Ovary (tissue), 9 donors: ENCODE data around the gene ALDH1L2. TPM values are rescaled to one million over a fixed set of nuclear protein-coding genes. Genes with fewer than 3 reads are reported as not detected.

Experiments
- DNase-seq, 5 donors: peaks; one replicate each; pipeline ENCODE4 v3.0.0-alpha.2; 2019 to 2020
- H3K27ac ChIP-seq, 2 donors: fragments of 200-600 bp; one replicate each; pipeline versions ENCODE4 v1.5.1 to v1.8.0; 2019 to 2022
- H3K27me3 ChIP-seq: fragments of 200-600 bp; one replicate; pipeline ENCODE4 v1.8.0; 2022
- H3K36me3 ChIP-seq: fragments of 200-600 bp; sonication (generic); one replicate; pipeline ENCODE4 v1.5.1; 2019
- H3K4me1 ChIP-seq: one replicate; pipeline ENCODE4 v1.8.1; 2013; ENCODE audit warnings: mild to moderate bottlenecking, moderate library complexity; ENCODE audit not compliant: insufficient read depth
- H3K4me3 ChIP-seq: fragments of 200-600 bp; sonication (generic); one replicate; pipeline ENCODE4 v1.5.1; 2017
- H3K9me3 ChIP-seq, 2 donors: fragments of 200-600 bp in 1 of 2; sonication (generic) in 1 of 2; one replicate each; pipeline versions ENCODE4 v1.5.1 to v1.8.1; 2013 to 2019; ENCODE audit warnings: mild to moderate bottlenecking in 1 of 2, moderate library complexity in 1 of 2
- CTCF ChIP-seq, 3 donors: fragments of 450-650 bp in 2 of 3; fragments of 200-600 bp in 1 of 3; IDR thresholded peaks; one replicate each; pipeline versions ENCODE4 v1.5.1 to v1.8.0; 2016 to 2022; ENCODE audit warnings: antibody characterized with exemption in 3 of 3, mild to moderate bottlenecking in 1 of 3
- EP300 ChIP-seq: sonication (generic); formaldehyde crosslinking; IDR thresholded peaks from one replicate; pipeline ENCODE4 v1.6.1; 2017; ENCODE audit warnings: antibody characterized with exemption
- POLR2A ChIP-seq: fragments of 450-650 bp; IDR thresholded peaks from one replicate; pipeline ENCODE4 v1.6.1; 2017; ENCODE audit warnings: antibody characterized with exemption, mild to moderate bottlenecking, moderate library complexity
- WGBS, 3 donors: extraction: QIAGEN DNeasy Blood & Tissue Kit in 1 of 3; methylation state at CpG; one replicate each; pipeline versions ENCODE4 v1.1.5 to v1.1.7; 2013 to 2017; 5-methylcytosine and 5-hydroxymethylcytosine counted together
- intact Hi-C, 4 donors: fragments of 100-400 bp; cut with DNase I; formaldehyde crosslinking; loops; one replicate each; pipeline versions ENCODE4 v1.11.0 to v1.15.1; 2022 to 2023
- polyA plus RNA-seq, 2 donors: library from polyadenylated mRNA; stranded (reverse); fragments of 200-250 nt in 1 of 2; fragments of 350-450 nt in 1 of 2; fragmentation: Illumina TruSeq in 1 of 2; extraction: RNeasy Lipid Tissue Mini Kit (QIAGEN cat#74804) in 1 of 2; gene quantifications; one replicate each; pipeline ENCODE4 v1.2.3, GENCODE V29; 2013 to 2014
- total RNA-seq, 7 donors: library from RNA; depleted of rRNA in 2 of 7; stranded (reverse); fragments of >200 nt in 2 of 7; fragmentation: NEBNext Ultra II Directional in 3 of 7; extraction: Animal tissue kit (Norgen Biotek cat#: 25700) in 3 of 7; gene quantifications; one replicate each; pipeline versions ENCODE4 v1.1.0 to v1.2.4, GENCODE V29; 2016 to 2023
- donor health status: DM: no; HTN: no; CAD: no; lungs with moderate emphysema.
- donor health status: DM: no; HTN: no; CAD: no.
- donor health status: Bipolar disorder and iron deficiency.
- donor health status: DM: yes; HTN: yes; CAD: no.
- donor health status: DM: no; HTN: no; CAD: no.
- donor health status: DM: yes; HTN: yes; CAD: no.

Gene ALDH1L2
- total and polyA plus RNA-seq, 9 donors: 0.38 to 36.4 (median 1.3) TPM

- H3K27ac ChIP-seq: no peak overlapping the region
- no peaks in the 10 kb centered on the region for H3K36me3 ChIP-seq
- intact Hi-C loops: no loop called here
- no peak for TF ChIP-seq POLR2A
- TF ChIP-seq EP300: no peak
- TF ChIP-seq CTCF (IDR thresholded peaks at IDR 0.05): no peak
- H3K4me3 ChIP-seq: no peak overlapping the region
- WGBS, 3 donors: 51 to 54% methylated on average over 4 of the region's 4 CpGs; no CpG with 5 or more reads in 1 of the 3 donors
- H3K27me3 ChIP-seq: no peaks in the 10 kb centered on the region
- H3K4me1 ChIP-seq: no peaks in the 10 kb centered on the region
- DNase-seq: no peak
- H3K9me3 ChIP-seq: no peaks in the 10 kb centered on the region
Measured at GRCh38 chr12:104975587-104976343, 108.5 kb downstream of the ALDH1L2 start.

- H3K9me3 ChIP-seq: no peaks in the 10 kb centered on the region
- 89 to 91% (median 90%) methylated on average over 7 of the region's 7 CpGs for WGBS, 3 donors
- H3K36me3 ChIP-seq: no peaks in the 10 kb centered on the region
- no peak for TF ChIP-seq CTCF (IDR thresholded peaks at IDR 0.05)
- TF ChIP-seq POLR2A: no peak
- no peak for TF ChIP-seq EP300
- no peak overlapping the region for H3K27ac ChIP-seq
- intact Hi-C loops: no loop called here
- H3K4me1 ChIP-seq: no peaks in the 10 kb centered on the region
- H3K27me3 ChIP-seq: no peaks in the 10 kb centered on the region
- DNase-seq: no peak
- H3K4me3 ChIP-seq: no peak overlapping the region
Measured at GRCh38 chr12:104974626-104975290, 109.5 kb downstream of the ALDH1L2 start.

GRCh38 chr12:104973250-104973649, 111.0 kb downstream of the ALDH1L2 start:
- Histone ChIP-seq H3K27me3 (no peaks in the 10 kb centered on the region), H3K36me3 (no peaks in the 10 kb centered on the region), H3K4me1 (no peaks in the 10 kb centered on the region), H3K27ac (no peak overlapping the region), H3K4me3 (no peak overlapping the region), H3K9me3 (no peaks in the 10 kb centered on the region)
- DNase-seq: no peak
- WGBS, 3 donors: 95 to 97% (median 96%) methylated on average over 5 of the region's 5 CpGs
- intact Hi-C loops: no loop called here
- no peak for TF ChIP-seq EP300
- no peak for TF ChIP-seq POLR2A
- TF ChIP-seq CTCF (IDR thresholded peaks at IDR 0.05): no peak

GRCh38 chr12:104971306-104971705, 113.0 kb downstream of the ALDH1L2 start:
- Histone ChIP-seq H3K36me3 (no peaks in the 10 kb centered on the region), H3K9me3 (no peaks in the 10 kb centered on the region), H3K27ac (no peak overlapping the region), H3K27me3 (no peaks in the 10 kb centered on the region), H3K4me1 (no peaks in the 10 kb centered on the region), H3K4me3 (no peak overlapping the region)
- WGBS, 3 donors: 15 to 27% (median 26%) methylated on average over 5 of the region's 5 CpGs
- no peak for DNase-seq
- intact Hi-C loops: no loop called here
- no peak for TF ChIP-seq EP300
- TF ChIP-seq POLR2A: no peak
- TF ChIP-seq CTCF (IDR thresholded peaks at IDR 0.05): no peak

Other genes with a start within 250 kb of the ALDH1L2 start
- 10 to 100 TPM; 18.2 to 55.1 (median 27.4) TPM for gene SLC41A2, start 126.2 kb downstream of the ALDH1L2 start, total RNA-seq
- gene SLC41A2, start 126.2 kb downstream of the ALDH1L2 start, polyA plus RNA-seq: 1 to 10 TPM; 3.1 to 8.6 TPM
- 10 to 100 TPM in 5 of 7 donors, 1 to 10 TPM in 2; 4.5 to 20.2 (median 13.6) TPM for gene NOPCHAP1, start 98.1 kb downstream of the ALDH1L2 start, total RNA-seq
- 1 to 10 TPM; 5.2 to 6.6 TPM for gene NOPCHAP1, start 98.1 kb downstream of the ALDH1L2 start, polyA plus RNA-seq
- 10 to 100 TPM; 32.1 to 55.8 (median 46.5) TPM for gene WASHC4, start 23.3 kb upstream of the ALDH1L2 start, total RNA-seq
- 10 to 100 TPM; 16.0 to 23.0 TPM for gene WASHC4, start 23.3 kb upstream of the ALDH1L2 start, polyA plus RNA-seq
- gene APPL2, start 151.7 kb upstream of the ALDH1L2 start, total RNA-seq: 10 to 100 TPM; 28.6 to 45.2 (median 36.2) TPM
- gene APPL2, start 151.7 kb upstream of the ALDH1L2 start, polyA plus RNA-seq: 10 to 100 TPM; 27.4 to 66.2 TPM
- gene C12orf75, start 246.2 kb upstream of the ALDH1L2 start, total RNA-seq: 10 to 100 TPM in 2 of 7 donors, 1 to 10 TPM in 5; 3.3 to 18.5 (median 5.6) TPM
- 10 to 100 TPM in 1 of 2 donors, 1 to 10 TPM in 1; 5.1 to 83.9 TPM for gene C12orf75, start 246.2 kb upstream of the ALDH1L2 start, polyA plus RNA-seq